Cerebellar nuclear complex (tissue), 1 donor: ENCODE results near the gene LY6G6C.

Source experiments
- DNase-seq, 2 experiments: peaks; one replicate each; lab custom pipeline; 2025; lab: John Stamatoyannopoulos, UW

Gene LY6G6C

DNA sequence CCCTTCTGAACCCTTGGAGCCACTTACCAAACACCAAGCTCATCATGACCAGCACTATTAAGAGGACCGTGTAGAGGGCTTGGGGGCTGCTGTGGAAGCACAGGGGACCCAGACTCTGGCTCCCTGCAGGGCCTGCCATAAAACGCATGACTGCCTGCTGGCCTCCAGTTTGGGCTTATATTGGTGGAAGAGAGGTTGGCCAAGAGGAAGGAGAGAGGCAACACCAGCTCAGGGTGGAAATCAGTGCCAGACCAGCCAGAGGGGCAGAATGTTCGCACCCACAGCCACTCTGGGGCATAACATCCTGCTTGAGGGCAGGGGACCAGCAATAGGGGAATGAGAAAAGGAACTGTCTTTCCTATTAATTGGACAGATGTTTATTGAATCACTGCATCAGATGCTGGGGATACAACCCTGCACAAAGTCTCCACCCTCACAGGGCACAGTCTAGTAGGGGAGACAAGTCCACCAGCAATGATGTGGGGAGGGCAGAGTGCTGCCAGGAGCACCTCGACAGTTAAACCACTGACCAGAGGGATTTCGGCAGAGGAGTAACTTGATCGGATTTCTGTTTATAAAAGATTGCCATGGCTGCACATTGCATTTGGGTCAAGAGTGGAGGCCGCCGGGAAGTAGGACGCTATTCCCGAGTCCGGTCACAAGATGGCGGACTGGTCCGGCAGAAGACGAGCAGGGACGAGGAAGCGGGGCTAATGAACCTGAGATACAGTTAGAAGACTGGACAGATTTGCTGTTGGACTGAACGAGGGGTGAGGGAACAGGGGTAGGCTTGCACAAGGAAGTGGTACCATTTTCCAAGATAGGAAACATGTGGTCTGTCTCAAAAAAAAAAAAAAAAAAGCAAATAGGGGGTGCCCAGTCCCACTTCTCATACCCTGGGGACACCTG, 41.1 kb downstream of the LY6G6C start, which contains the start of gene LY6G5C:
Gene LY6G5C, minus strand, starts transcription at position 842 of the 909 bp plus-strand sequence. Its CDS starts 694 bp downstream, at position 148.
- DNase-seq = peak in 1 of 2 experiments; percentile 72

DNA sequence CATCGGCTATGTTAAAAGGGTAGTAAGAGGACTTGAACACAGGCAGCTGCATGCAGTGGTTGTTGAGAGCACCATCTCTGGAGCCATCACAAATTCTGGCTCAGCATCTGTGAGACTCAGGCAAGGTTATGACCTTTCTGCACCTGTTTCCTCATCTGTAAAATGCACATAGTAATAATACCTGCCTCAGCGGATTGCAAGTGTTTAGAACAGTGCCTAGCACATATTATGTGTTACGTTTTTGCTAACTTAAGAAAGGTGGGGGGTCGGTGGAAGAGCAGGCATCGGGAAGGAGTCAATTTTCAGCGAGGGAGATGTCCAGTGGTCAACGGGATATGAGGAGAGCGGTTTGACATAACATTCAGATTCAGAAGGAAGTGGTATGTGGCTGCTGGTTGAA, 43.6 kb downstream of the LY6G6C start:
- DNase-seq = no peak

DNA sequence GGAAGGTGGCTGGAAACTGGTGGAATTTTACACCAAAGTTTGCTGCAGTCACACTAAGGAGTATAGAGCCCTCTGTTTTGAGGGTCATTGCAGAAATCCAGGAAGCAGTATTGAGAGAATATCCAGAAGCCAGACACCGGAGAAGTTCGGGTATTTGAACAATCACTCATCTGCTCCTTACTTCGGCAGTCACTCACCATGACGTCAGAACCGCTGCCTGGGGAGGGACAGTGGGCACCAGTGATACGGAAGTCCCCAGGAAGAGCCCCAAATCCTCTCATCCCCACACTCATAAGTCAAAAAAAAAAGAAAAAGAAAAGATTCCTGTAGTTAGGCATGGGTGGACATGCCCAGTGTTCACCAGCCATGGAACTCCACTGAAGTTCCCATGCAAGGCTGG, 44.6 kb downstream of the LY6G6C start:
- DNase-seq = no peak

DNA sequence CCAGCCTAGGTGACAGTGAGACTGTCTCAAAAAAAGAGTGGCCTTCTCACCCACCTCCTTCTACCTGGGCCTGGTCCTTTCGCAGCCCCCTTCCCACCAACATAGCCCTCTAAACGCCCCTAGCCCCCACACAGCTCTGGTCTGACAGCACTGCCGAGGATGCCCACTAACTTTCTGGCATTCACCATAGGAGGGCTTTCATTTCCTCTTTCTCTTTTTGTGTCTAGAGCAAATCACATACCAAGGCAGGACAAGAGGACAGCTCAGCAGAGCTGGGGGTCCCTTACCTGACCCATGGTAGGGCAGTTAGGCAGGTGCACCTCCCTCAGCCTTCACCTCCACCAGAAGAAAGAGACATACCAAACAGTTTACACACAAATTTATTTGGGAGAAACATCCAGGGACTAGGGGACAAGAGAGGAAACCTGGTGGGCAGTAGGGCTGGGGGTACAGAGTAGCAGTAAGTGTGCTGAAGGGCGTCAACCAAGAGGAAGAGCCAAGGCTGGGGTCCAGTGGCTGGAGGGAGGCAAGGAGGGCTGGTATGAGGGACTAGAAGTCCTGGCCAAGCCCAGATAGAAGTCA, 45.1 kb downstream of the LY6G6C start:
- DNase-seq = no peak

DNA sequence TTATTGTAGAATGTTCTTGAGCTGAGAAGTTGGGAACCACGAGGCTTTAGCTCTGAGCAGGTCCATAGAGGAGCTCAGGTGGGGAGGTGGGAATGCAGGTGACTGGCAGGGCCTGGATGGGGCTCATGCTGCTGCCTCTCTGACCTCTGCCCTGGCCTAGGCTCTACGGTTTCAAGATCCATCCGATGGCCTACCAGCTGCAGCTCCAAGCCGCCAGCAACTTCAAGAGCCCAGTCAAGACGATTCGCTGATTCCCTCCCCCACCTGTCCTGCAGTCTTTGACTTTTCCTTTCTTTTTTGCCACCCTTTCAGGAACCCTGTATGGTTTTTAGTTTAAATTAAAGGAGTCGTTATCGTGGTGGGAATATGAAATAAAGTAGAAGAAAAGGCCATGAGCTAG, 51.9 kb downstream of the LY6G6C start, which contains the start of gene LY6G5B:
Gene LY6G5B, plus strand, starts transcription at position 301 of the 400 bp plus-strand sequence. CDS start 975 bp downstream, outside the sequence.
- DNase-seq = no peak
